GM18951 (cell line): ENCODE measurements around the gene PGPEP1.
"Not testable (repeated sequence)": the region's sequence is repeated elsewhere in the genome, so short reads cannot be mapped to it uniquely, and the experiment has no call there.

ENCODE experiments used
- POLR2A ChIP-seq: IDR thresholded peaks from 4 replicates; pipeline ENCODE4 v1.6.1; 2011; ENCODE audit warnings: mild to moderate bottlenecking; ENCODE audit not compliant: insufficient read length, insufficient read depth; ENCODE audit errors: extremely low read depth
- in situ Hi-C: fragments of 300-500 bp; cut with MboI; formaldehyde crosslinking; loops from one replicate; pipeline ENCODE4 v1.12.0; 2022; ENCODE audit warnings: low sequenced_read_pairs, mixed read lengths, inconsistent platforms; ENCODE audit not compliant: unreplicated experiment

PGPEP1 gene

DNA sequence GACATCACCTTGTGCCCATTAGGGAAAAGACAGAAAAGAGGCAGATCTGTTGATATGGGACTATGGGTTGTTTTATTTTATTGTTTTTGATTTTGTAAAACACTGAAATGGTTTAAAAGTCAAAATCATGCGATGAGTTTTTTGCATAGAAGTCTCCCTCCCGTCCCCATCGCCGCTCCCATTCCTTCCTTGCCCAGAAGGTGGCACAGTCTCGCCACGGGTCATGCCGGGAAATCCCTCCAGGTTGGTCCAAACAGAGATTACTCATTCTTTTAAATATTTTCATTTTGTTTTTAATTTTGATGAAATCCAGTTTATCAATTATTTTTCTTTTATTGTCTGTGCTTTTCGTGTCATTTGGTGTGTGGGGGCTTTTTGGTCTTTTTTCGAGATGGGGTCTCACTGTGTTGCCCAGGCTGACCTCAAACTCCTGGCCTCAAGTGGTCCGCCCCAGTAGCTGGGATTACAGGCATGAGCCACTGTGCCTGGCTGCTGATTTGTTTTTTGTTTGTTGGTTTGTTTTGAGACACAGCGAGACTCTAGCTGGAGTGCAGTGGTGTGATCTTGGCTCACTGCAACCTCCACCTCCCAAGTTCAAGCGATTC, 9.2 kb downstream of the PGPEP1 start:
- in situ Hi-C loops: loop anchor here (5.0 kb wide), 1 partner anchor 63 kb away; no protein-coding TSS in a partner anchor
- TF ChIP-seq POLR2A: no peak

- in situ Hi-C loops: no loop called here
- TF ChIP-seq POLR2A: no peak
These were observed 10.1 kb downstream of the PGPEP1 start for GRCh38 chr19:18350490-18350889.

DNA sequence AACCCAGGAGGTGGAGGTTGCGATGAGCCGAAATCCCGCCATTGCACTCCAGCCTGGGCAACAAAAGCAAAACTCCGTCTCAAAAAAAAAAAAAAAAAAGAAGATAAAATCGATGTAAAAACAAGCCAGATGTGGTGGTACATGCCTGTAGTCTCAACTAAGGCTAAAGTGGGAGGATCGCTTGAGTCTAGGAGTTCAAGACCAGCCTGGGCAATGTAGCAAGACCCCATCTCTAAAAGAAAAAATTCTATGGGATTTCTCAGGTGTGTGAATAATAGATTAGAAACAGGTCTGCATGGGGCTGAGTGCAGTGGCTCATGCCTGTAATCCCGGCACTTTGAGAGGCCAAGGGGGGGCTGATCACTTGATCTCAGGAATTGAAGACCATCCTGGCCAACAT, 11.1 kb downstream of the PGPEP1 start:
- in situ Hi-C loops: no loop called here
- no peak for TF ChIP-seq POLR2A

DNA sequence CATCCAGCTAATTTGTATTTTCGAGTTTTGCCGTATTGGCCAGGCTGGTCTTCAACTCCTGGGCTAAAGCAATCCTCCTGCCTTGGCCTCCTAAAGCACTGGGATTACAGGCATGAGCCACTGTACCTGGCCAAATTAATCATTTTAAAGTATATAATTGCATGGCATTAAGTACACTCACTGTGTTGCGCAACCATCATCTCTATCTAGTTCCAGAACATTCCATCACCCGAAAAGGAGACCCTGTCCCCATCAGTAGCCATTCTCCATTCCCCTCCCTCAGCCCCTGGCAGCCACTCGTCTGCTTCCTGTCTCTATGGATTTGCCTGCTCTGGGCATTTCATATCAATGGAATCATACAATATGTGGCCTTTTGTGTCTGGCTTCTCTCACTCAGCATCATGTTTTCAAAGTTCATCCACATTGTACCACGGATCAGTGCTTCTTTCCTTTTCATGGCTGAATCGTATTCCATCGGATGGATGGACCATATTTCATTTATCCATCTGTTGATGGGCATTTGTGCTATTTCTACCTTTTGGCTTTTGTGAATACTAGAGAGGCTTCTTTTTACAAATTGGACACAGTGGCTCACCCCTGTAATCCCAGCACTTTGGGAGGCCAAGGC, 13.1 kb downstream of the PGPEP1 start:
- in situ Hi-C loops: no loop called here

DNA sequence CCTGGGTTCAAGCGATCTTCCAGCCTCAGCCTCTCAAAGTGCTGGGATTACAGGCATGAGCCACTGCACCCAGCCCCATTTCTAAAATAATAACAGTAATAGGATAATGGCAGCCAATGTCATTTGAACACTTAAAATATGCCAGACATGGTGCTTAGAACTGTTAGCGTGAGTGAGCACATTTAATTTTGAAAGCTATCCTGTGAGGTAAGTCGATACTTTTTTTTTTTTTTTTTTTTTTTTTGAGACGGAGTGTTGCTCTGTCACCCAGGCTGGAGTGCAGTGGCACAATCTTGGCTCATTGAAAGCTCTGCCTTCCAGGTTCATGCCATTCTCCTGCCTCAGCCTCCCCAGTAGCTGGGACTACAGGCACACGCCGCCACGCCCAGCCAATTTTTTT, 14.3 kb downstream of the PGPEP1 start:
- in situ Hi-C loops: not testable (repeated sequence)

More for the DNA sequence above, 13.1 kb downstream of the PGPEP1 start:
- no peak for TF ChIP-seq POLR2A

GRCh38 chr19:18357041-18357440, 16.6 kb downstream of the PGPEP1 start:
- TF ChIP-seq POLR2A: no peak

DNA sequence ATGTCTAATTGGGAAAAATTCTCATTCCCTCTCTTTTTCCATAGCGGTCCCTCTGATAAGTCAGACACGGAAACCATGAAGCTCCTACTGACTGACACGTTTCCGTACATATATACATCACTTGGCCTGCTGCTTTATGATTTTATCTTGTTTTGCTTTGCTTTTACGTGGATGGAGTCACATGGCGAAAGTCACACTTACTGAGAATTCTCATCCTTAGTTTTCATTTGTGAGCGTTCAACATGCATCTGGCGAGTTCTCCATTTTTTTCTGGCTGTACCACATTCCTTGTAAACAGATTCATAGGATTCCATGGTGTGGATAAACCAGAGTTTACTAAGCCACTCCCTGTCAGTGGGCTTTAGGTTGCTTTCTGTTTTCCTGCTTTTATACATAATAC, 21.2 kb downstream of the PGPEP1 start:
- no peak for TF ChIP-seq POLR2A
- in situ Hi-C loops: no loop called here

More at GRCh38 chr19:18357041-18357440, 16.6 kb downstream of the PGPEP1 start:
- in situ Hi-C loops: no loop called here

DNA sequence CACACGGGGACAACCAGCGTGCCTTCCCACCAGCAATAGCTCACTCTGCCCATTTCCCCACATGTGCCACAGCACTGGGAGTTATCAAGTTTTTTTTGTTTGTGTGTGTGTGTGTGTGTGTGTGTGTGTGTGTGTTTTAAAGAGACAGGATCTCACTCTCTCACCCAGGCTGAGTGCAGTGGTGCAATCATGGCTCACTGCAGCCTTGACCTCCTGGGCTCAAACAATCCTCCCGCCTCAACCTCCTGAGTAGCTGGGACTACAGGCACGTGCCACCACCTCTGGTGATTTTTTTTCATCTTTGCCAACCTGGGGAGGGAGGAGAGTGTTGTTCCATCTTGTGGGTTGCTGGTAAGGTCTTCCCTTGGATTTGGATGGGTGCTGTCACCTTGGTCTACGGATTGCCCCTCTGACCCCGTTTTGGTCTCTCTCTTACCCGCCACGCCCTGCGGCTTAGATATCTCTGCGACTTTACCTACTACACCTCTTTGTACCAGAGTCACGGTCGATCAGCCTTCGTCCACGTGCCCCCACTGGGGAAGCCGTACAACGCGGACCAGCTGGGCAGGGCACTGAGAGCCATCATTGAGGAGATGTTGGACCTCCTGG, 22.6 kb downstream of the PGPEP1 start:
- no peak for TF ChIP-seq POLR2A
- in situ Hi-C loops: no loop called here

DNA sequence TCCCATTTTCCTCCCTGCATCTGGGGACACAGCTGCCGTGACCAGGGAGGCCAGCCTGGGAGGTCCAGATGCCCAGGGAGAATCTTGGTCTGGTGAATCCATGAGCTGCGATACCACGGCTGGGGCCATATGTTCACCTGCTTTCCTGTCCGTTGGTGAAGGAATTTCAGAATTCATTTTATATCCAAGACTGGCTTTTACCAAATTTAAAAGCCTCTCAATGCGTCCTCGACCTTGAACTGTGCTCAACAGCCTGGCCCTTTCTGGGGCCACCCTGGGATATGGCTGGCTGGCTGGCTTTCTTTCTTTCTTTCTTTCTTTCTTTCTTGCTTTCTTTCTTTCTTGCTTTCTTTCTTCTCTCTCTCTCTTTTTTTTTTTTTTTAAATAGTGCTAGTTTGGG, 23.4 kb downstream of the PGPEP1 start:
- in situ Hi-C loops: no loop called here
- no peak for TF ChIP-seq POLR2A

DNA sequence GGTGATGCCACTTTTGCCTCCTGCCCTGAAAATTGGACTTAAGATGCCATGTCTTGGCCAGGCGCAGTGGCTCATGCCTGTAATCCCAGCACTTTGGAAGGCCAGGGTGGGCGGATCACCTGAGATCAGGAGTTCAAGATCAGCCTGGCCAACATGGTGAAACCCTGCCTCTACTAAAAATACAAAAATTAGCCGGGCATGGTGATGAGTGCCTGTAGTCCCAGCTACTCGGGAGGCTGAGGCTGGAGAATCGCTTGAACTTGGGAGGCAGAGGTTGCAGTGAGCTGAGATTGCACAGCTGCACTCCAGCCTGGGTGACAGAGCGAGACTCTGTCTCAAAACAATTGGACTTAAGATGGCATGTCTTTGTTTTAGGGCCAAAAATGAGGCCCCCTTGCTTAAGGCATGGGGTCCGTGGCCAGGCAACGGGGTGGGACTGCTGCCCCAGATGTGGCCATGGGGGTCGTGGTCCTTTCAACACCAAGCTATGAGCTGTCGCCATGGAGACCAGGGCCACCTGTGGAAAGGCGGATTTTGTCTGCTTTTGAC, 24.0 kb downstream of the PGPEP1 start:
- in situ Hi-C loops: not testable (repeated sequence)

DNA sequence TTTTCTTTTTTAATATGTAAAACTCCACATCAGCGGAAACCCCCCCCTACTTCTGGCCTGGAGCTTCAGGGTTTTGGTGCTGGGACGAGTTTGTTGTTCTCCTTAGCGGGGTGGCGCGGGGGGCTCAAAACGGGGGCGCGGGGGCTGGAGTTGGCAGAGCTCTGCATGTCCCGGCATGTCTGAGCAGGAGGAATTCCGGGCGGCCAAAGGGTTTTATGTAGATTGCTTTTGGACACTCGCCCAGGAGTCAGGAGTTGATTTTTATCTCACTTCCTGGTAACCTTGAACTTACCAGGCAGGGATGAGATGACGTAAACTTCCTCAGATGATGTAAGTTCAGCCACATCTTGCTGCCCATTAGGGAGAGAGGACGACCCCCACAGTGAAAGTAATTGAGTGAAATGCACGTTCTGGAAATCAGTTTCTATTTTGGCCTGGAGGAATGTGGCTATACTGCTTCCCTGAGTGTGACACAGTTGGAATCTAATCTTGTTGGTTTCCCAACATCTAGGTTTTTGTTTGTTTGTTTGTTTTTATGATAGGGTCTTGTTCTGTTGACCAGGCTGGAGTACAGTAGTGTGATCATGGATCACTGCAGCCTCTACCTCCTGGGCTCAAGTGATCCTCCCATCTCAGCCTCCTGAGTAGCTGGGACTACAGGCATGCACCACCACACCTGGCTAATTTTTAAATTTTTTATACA, 24.6 kb downstream of the PGPEP1 start:
- no peak for TF ChIP-seq POLR2A
- in situ Hi-C loops: no loop called here

DNA sequence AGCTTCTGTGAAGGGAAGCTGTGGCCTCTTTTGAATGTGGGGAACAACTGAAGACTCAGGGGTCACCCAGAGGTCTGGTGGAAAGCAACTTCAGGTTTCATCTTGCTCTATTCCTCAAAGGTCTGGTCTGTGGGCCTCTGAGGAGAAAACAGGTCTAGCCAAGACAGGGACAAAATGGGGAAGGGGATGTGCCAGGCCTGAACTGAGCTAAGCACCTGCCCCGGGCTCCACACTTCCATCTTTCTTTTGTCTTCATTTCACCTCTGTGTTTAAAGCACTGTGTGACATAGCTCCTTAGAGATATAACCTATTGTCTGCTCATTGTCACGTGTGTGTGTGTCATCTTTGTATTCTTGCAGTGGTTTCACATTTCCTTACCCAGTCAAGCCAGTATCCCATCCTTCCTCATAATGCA, 25.6 kb downstream of the PGPEP1 start:
- TF ChIP-seq POLR2A: no peak
- in situ Hi-C loops: no loop called here

DNA sequence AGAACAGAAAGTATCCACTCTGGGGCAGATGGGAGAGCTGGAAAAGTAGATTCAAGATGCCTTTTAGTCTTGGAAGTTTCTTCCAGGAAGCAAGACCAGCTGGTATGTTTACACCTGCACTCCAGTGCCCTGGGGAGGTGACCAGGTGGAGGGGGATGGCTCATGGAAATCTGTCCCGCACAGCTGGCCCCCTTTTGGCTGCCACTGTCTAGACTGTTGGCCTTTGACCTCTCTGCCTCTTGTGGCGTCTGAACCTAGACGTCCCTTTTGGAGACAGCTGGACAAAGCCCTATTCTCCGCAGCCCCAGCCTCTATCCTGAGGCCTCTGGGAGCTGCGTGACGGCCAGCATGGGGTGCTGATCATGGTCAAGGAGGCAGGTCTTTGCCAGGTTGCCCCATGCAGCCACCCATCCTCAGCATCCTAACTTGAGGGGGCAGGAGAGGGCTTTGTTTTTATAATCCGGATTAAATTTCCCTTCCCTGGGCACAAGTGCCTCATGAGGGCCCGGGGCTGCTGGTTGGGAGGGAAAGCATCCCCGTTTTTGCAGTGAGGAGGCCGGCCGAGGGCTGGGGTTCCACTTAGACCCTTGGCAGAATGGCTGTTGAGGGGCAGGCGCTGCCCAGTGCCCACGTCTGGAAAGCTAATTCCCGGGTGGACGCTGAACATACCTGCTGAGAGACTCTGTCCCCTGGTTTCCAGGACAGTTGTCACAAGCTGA, 28.3 kb downstream of the PGPEP1 start:
- in situ Hi-C loops: no loop called here

More for the DNA sequence above, 28.3 kb downstream of the PGPEP1 start:
- no peak for TF ChIP-seq POLR2A
